LoVo (cell line): ENCODE results near the gene APOOL.
A peak's percentile ranks its signal among the peaks of the same experiment; 100 is the strongest.
"Not testable (repeated sequence)": the region's sequence is repeated elsewhere in the genome, so short reads cannot be mapped to it uniquely, and the experiment has no call there.

Source experiments
- DNase-seq: peaks from one replicate; pipeline ENCODE4 v3.0.0-alpha.2; 2016; ENCODE audit warnings: low spot score

Gene APOOL, protein sequence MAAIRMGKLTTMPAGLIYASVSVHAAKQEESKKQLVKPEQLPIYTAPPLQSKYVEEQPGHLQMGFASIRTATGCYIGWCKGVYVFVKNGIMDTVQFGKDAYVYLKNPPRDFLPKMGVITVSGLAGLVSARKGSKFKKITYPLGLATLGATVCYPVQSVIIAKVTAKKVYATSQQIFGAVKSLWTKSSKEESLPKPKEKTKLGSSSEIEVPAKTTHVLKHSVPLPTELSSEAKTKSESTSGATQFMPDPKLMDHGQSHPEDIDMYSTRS

DNA sequence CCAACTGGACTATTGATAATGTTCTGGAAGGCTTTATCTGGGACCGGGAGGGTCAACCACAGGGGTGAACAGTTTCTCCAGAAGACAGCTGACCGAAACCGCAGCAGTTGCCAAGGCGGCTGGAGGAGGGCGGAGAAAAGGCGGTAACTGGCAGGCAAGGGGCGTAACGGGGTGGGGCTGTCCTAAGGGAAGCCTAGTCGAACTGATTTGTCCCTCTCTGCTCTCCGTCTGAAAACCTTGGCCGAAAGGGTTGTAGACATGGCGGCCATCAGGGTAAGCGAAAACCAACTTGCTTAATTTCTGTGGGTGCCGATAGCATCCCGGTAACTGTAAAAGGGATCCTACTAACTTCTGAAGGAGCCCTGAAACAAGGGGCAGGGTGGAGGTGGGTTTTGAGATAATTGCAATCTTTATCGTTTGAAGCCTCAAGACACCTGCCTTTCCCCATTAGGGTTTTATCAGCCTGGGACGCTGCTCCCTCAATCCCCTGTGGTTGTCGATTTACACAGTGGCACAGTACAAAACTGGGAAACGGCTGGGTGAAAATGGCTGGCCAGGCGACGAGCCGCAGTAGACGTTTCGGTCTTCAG lies at the start of gene APOOL:
APOOL (plus strand) TSS at position 223 of the 590 bp plus-strand sequence; CDS start at position 259, 36 bp downstream.
- peak; percentile 76 for DNase-seq

DNA sequence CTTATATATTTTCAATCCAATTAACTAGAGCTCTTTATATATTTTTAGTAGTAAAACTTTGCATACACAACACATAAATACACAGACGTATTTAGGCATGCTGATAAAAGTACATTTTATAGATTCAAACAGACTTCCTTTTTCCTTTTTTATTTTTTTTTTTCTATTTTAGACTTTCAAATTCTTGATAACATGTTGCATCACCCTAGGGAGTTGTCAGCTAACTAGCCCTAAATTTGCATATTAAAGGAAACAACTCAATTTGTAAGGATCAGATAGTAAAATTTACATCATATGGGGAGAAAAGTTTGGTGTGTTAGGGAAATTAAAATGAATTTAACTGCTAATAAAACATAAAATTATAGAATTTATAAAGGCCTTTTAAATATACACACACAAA lies 47.4 kb upstream of the APOOL start:
- no peak for DNase-seq

DNA sequence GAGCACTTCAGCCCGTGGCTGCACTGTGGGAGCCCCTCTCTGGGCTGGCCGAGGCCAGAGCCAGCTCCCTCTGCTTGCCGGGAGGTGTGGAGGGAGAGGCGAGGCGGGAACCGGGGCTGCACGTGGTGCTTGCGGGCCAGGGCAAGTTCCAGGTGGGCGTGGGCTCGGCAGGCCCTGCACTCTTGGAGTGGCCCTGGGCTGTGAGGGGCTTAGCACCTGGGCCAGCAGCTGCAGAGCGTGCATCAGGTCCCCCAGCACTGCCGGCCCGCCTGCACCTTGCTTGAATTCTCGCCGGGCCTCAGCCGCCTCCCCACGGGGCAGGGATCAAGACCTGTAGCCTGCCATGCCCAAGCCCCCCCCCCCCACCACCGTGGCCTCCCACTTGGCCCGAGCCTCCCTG lies 28.9 kb upstream of the APOOL start:
- DNase-seq, result no peak

DNA sequence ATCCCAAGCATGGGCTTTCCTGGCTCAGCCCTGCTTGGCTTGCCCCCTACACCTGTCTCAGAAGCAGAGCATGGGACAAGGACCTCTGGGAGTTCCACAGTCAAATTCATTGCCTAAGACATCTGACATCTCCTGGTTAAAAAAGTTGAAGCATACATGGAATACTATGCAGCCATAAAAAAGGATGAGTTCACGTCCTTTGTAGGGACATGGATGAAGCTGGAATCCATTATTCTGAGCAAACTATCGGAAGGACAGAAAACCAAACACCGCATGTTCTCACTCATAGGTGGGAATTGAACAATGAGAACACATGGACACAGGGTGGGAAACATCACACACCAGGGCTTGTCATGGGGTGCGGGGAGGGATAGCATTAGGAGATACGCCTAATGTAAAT lies 11.9 kb upstream of the APOOL start:
- not testable (repeated sequence) for DNase-seq

DNA sequence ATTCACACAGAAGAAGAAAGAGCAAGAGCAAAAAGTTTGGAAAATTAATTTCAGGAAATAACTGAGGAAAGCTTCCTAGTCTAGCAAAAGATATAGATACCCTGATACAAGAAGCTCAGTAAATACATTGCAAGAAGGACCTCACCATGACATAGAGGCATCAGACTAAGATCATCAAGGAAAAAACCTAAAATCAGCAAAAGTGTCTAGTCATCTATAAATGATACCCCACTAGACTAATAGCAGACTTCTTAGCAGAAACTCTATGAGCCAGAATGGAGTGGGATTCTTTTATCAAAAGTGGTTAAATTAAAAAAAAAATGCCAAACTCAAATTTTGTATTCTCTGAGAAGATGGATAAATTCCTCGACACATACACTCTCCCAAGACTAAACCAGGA lies 10.5 kb upstream of the APOOL start:
- DNase-seq, result no peak

DNA sequence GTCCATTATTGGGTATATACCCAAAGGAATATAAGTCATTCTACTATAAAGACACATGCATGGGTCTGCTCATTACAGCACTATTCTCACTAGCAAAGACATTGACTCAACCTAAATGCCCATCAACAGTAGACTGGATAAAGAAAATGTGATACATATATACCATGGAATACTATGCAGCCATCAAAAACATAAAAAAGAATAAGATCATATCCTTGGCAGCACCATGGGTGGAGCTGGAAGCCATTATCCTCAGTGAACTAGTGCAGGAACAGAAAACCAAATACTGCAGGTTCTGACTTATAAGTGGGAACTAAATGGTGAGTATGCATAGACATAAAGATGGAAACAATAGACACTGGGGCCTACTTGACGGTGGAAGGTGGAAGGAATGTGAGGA lies 2.3 kb upstream of the APOOL start:
- DNase-seq, result no peak

DNA sequence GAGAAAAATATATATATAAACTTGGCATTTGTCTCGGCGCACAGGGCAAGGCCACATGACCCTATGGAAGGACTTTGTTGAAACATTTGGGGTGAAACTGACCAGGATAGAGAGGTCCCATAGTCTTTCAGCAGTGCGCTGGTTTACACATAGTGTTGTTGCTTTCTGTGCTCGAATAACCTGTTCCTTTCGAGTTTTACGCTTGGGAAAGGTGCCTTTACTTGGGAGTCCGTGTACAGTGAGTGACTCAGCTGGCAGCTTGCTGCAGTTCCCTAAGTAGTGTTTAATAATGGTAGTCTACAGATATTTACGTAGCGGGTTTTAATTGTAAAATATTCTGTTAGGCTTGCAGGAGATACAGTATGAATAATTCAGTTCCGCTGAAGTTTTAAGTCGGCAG lies 578 bp downstream of the APOOL start:
- DNase-seq, result peak; percentile 2

DNA sequence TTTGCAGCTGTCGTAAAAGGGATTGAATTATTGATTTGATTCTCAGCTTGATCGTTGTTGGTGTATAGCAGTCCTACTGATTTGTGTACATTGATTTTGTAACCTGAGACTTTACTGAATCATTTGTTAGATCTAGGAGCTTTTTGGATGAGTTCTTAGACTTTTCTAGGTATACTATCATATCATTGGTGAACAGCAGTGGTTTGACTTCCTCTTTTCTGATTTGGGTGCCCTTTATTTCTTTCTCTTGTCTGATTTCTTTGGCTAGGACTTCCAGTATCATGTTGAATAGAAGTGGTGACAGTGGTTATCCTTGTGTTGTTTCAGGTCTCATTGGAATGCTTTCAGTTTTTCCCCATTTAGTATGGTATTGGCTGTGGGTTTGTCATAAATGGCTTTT lies 8.4 kb downstream of the APOOL start:
- no peak for DNase-seq

DNA sequence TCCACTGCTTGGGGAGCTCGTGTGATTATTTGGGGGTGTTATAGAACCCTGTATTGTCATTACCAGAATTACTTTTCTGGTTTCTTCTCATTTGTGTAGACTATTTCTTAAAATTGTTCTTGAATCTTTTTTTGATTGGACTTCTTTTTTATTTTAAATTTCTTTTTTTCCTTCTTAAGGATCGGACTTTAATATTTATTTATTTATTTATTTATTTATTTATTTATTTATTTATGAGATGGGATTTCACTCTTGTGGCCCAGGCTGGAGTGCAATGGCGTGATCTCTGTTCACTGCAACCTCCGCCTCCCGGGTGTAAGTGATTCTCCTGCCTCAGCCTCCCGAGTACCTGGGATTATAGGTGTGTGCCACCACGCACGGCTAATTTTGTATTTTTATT lies 11.7 kb downstream of the APOOL start:
- DNase-seq, result not testable (repeated sequence)

DNA sequence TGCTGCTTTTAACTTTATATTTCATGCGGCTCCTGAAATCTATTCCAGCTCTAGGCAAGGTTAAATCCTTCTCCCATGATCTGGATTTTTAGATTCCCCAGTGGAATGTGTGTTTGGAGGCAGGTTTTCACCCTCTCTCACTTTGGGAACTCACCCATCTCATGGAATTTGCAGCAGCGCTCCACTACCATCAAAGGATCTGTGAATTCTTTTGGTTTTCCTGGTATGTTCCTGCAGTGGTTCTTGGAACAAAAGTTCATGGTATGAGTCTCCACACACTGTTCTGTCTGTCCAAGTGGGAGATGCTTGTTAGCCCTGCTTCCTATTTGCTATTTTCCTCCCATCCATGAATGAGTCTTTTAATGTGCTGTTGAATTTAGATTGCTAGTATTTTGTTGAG lies 14.0 kb downstream of the APOOL start:
- no peak for DNase-seq

DNA sequence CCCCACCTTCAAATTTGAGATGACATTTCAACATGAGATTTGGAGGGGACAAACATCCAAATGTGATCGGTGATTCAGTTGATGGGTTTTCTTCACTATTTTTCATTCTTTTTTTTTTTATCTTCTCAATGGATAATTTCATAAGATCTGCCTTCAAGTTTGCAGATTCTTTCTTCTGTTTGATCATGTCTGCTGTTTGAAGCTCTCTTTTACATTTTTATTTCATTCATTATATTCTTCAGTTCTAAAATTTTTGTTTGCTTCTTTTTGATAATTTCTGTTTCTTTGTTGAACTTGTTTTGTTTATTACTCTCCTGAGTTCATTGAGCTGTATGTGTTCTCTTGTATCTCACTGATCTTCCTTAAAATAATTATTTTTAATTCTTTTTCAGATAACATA lies 14.8 kb downstream of the APOOL start:
- no peak for DNase-seq

DNA sequence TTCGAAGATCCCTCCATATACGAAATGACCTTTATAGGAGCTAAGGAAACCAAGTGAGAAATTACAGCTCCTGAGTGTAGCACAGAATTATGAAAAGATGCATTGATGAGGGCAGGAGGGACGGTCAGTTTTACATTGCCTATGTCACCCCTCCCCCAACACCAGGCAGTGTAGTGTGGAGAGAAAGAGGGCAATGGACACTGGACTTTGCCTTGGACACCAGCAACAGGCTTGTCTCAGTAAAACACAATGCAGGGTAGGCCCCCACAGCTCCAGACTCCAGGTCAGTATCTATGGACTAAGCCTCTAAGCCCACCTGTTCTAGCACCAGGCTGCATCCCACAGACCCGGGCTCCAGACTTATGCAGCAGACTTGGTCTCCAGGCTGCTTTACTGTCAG lies 16.5 kb downstream of the APOOL start:
- DNase-seq, result no peak

DNA sequence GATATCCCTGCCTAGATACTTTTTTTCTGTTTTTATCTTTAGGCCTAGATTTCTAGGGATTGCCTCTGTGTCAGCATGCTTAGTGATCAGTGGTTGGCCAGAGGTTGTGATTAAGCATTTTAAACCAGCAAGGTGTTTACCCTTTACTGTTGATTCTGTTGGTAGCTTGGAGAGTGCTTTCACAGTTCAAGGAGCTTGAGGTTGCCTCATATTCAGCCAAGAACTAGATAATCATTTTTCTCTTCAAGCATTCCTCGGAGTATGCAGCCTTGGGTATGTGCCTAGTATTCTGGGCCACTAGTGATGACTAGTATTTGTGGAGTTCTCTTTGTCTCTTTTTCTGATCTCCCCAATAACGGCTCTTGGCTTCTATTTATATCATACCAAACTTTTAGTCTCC lies 20.4 kb downstream of the APOOL start:
- DNase-seq, result no peak

DNA sequence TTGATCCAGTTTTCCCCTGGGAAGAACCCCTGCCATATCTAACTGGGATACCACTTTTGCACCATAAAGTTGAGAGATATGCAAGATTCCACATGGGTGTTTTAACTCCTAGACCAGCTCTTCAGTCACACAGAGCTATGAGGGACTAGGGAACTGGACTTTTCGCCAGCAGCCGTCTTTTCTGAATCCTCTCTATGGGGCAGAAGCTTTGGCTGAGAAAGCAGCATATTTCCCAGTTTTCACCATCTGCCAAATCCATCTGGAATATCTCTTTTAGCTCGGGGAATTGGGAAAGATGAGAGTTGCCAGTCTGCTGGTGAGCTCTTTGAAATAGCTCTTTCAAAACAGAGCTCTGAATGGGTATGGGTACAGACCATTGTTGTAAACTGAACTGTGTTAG lies 20.9 kb downstream of the APOOL start:
- no peak for DNase-seq

DNA sequence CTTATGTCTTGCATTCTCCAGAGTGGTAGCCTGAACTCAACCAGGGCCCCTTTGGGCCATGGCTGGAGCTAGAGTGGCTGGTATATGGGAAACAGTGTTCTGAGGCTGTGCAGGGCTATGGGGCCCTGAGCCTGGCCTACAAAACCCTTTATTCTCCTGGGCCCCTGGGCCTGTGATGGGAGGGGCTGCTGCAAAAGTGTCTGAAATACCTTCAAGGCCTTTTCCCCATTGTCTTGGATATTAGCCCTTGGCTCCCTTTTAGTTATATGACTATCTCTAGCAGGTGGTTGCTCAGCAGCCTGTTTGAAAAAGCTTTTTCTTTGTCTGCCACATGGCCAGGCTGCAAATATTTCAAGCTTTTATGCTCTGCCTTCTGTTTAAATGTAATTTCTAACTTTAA lies 22.5 kb downstream of the APOOL start:
- DNase-seq, result no peak

DNA sequence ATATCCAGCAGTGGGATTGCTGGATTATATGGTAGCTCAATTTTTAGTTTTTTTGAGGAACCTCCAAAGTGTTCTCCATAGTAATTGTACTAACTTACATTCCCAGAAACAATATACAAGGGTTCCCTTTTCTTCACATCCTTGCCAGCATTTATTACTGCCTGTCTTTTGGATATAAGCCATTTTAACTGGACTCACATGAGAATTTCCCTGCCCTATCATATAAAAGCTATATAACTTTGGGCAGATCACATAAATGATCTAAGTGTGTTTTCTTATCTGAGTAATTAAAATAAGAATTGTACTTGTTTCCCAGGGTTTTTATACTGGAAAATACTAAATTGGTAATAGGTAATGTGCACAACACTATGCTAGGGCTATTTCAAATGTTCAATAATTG lies 25.4 kb downstream of the APOOL start:
- no peak for DNase-seq

DNA sequence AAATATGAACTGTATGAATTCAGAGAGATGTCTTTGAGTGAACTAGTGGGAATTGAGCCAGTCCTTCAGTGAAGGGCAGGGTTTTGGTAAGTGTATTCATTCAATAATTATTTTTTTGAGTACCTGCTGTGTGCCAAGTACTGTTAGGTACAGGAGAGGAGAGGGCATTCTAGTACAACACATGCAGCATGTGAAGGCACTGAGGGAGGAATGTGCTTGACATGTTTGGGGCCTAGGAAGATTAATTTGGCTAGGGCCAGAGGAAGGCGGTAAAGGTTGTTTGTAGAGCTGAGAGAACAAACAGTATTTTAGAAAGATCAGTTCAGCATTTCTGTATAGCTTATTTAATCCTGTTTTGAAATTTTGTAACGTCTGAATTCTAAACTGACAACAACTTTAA lies 27.8 kb downstream of the APOOL start:
- DNase-seq, result no peak

DNA sequence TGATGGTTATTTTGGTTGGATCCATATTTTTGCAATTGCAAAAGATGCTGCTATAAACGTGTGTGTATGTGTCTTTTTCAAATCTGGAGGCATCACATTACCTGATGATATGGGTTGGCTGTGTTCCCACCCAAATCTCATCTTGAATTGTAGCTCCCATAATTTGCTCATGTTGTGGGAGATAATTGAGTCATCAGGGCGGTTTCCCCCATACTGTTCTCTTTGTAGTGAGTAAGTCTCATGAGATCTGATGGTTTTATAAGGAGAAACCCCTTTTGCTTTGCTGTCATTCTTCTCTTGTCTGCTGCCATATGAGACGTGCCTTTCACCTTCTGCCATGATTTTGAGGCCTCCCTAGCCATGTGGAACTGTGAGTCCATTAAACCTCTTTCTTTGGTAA lies 33.4 kb downstream of the APOOL start:
- DNase-seq, result no peak

DNA sequence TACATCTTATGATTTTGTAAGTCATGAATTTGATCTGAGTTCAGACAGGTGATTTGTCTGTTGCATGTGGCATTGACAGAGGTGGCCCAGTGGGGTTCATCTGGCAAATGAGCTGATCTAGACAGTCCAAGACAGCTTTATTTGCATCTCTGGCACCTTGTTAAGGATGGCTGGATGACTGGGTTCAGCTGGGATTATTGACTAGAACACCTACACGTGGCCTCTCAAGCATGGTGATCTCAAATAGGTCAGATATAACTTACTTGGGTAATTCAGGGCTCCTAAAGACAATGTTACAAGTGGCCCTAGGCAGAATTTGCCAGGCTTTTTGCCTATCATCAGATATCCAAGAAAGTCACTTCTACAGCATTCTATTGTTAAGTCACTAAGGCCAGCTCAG lies 48.0 kb downstream of the APOOL start:
- DNase-seq, result no peak

DNA sequence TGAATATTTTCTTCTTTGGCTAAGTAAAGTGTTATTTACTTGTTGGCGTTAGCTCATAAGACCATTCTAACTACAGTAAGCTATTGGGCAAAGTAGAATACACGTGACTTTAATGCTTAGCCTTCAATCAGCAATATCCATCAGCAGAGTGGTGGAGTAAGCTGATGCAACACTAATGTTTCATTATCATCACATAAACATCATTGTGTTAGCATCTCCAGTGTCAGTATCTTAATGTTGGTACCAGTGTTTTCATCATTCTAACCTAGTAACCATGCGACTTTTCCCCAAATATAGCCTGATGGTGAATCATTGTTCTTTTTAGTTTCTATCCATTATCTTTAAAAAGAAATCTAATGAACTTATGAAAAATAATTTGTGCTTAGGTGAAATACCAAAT lies 48.5 kb downstream of the APOOL start:
- DNase-seq, result no peak

DNA sequence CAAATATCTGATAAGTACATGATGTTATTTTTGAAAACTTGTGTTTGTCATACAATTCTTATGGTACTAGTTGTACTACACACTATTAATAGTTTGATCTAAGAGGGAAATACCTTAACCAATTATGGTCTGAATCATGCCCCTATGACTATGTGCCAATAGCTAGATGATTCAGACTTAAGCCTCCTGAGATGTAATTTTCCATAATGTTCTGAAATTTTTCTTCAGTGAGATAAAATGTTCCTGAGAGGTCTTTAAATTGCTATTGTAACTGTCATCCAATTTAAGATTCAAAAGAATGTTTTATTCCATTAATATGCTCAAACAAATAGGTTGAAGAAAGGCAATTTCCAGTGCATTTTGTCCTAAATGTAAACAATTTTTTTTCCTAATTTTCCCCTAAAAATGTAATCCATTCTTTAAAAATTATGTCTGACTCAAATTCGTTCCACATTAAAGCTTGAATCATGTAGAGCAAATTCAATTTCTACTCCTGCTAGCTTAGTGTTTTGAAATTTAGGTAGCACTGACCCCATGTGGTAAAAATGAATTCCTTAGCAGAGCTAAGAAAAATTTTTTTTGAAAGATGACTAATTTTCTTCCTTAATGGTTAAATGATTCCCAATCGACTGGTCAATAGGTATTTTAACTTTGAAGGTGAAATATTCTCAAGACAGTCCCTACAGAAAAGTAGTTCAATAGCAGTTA lies 49.1 kb downstream of the APOOL start:
- no peak for DNase-seq

DNA sequence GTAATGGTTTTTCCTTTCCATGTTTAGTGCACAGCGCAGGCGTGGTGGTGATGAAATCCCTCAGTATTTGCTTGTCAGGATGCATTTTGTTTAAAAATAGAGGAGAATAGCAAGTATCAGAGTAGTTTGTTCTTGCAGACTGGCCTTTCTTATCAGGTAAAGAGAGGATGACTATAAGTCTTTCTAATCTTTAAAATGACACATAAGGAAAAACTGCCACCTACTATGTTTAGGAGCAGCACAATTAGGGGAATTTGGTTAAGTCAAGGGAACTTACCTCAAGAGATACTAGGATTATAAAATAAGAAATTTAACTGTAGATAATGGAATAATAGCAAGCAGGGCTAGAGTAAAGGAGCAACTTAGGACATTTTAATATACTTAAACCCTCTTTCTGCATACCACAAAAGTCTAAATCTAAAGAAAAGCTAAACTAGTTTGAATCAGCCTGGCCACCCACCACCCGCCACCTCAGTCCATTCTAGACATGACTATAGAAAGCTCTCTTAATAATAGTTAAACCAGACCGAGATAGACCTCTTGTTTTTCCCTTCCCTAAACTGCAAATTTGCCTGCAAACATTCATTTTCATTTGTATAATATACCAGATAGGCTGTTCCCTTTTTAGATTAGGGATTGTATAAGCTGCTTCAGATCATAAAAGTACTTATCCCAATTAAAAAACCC lies 62.0 kb downstream of the APOOL start:
- no peak for DNase-seq

DNA sequence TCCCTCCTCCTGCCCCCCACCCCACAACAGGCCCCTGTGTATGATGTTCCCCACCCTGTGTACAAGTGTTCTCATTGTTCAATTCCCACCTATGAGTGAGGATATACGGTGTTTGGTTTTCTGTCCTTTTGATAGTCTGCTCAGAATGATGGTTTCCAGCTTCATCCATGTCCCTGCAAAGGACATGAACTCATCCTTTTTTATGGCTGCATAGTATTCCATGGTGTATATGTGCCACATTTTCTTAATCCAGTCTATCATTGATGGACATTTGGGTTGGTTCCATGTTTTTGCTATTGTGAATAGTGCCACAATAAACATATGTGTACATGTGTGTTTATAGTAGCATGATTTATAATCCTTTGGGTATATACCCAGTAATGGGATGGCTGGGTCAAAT lies 73.6 kb downstream of the APOOL start:
- DNase-seq, result not testable (repeated sequence)
